CD4-positive, alpha-beta T cell (primary cell): ENCODE data around the gene PRR29. TPM values are rescaled to one million over a fixed set of nuclear protein-coding genes. Genes with fewer than 3 reads are reported as not detected.
A peak's percentile ranks its signal among the peaks of the same experiment; 100 is the strongest.

Experiments used
- ATAC-seq: fragments of 200-7000 bp; cut with Tn5 transposase; one replicate; pipeline ENCODE4 v1.10.0; 2022; ENCODE audit warnings: mild to moderate bottlenecking; ENCODE audit not compliant: poor library complexity
- CTCF ChIA-PET: fragments of 350-600 bp; sonication (Branson Sonifier 250); formaldehyde crosslinking; loops from one replicate; lab custom pipeline; 2021; ENCODE audit warnings: antibody characterized with exemption, inconsistent platforms; lab: Charles Lee
- POLR2A ChIA-PET: fragments of 350-600 bp; sonication (Branson Sonifier 250); formaldehyde crosslinking; loops from one replicate; lab custom pipeline; 2021; ENCODE audit warnings: antibody characterized with exemption, inconsistent platforms; lab: Charles Lee
- DNase-seq, 14 experiments: peaks; one replicate each; pipeline ENCODE4 v3.0.0-alpha.2; 2013 to 2020; ENCODE audit warnings: mixed read lengths in 2 of 14
- H3K27ac ChIP-seq, 2 donors: one replicate each; pipeline versions ENCODE4 v1.5.1 to v1.7.0; 2013; ENCODE audit warnings: low read length in 2 of 2, low read depth in 1 of 2, mild to moderate bottlenecking in 1 of 2
- H3K27me3 ChIP-seq, 2 experiments: 1 replicate in 1 of 2; 2 replicates in 1 of 2; pipeline versions ENCODE4 v1.6.1 to v1.7.0; 2013; ENCODE audit warnings: low read length in 2 of 2, control low read depth in 1 of 2, mild to moderate bottlenecking in 1 of 2, moderate library complexity in 1 of 2; ENCODE audit not compliant: insufficient read depth in 2 of 2, control insufficient read depth in 1 of 2
- H3K36me3 ChIP-seq: one replicate; pipeline ENCODE4 v1.6.1; 2013; ENCODE audit warnings: low read length, control low read depth; ENCODE audit not compliant: insufficient read depth
- H3K4me1 ChIP-seq: one replicate; pipeline ENCODE4 v1.6.1; 2013; ENCODE audit warnings: low read length, control low read depth; ENCODE audit not compliant: insufficient read depth
- H3K4me3 ChIP-seq: one replicate; pipeline ENCODE4 v1.5.1; 2013; ENCODE audit warnings: mild to moderate bottlenecking, low read length, moderate library complexity
- H3K9me3 ChIP-seq, 2 experiments: 1 replicate in 1 of 2; 2 replicates in 1 of 2; pipeline versions ENCODE4 v1.6.1 to v1.7.0; 2013; ENCODE audit warnings: low read length in 2 of 2, mild to moderate bottlenecking in 2 of 2, control low read depth in 1 of 2, moderate library complexity in 1 of 2; ENCODE audit not compliant: control insufficient read depth in 1 of 2, insufficient read depth in 1 of 2
- H3K27ac Mint-ChIP-seq: one replicate; pipeline ENCODE4 v1.8.0; 2020; ENCODE audit warnings: mixed read lengths
- H3K27me3 Mint-ChIP-seq: one replicate; pipeline ENCODE4 v1.8.0; 2021; ENCODE audit warnings: mixed read lengths
- H3K36me3 Mint-ChIP-seq: one replicate; pipeline ENCODE4 v1.8.0; 2021; ENCODE audit warnings: low read depth, mixed read lengths
- H3K4me1 Mint-ChIP-seq: one replicate; pipeline ENCODE4 v1.8.0; 2021; ENCODE audit warnings: low read depth, mixed read lengths
- H3K4me3 Mint-ChIP-seq: one replicate; pipeline ENCODE4 v1.8.0; 2020; ENCODE audit warnings: mild to moderate bottlenecking, mixed read lengths
- H3K9me3 Mint-ChIP-seq: one replicate; pipeline ENCODE4 v1.8.0; 2020; ENCODE audit warnings: mixed read lengths
- intact Hi-C, 2 experiments: fragments of 100-400 bp; cut with DNase I in 1 of 2; cut with micrococcal nuclease in 1 of 2; formaldehyde crosslinking; loops; one replicate each; pipeline versions ENCODE4 v1.15.1 to v1.9.0; 2023 to 2025; cut with DNase I, micrococcal nuclease
- total RNA-seq, 174 experiments: library from RNA in 2 of 174; stranded (reverse) in 2 of 174; gene quantifications; one replicate each; pipeline ENCODE4 v1.2.3 and lab custom pipeline; 2021 to 2026
- TF ChIP-seq, protein P1 (sequence below): fragments of 200-600 bp; IDR thresholded peaks from one replicate; pipeline ENCODE4 v1.8.0; 2022; ENCODE audit warnings: antibody characterized with exemption, mild to moderate bottlenecking

Gene PRR29
- total RNA-seq, 2 experiments from 2014 or later = 0.56 to 0.71 TPM

DNA sequence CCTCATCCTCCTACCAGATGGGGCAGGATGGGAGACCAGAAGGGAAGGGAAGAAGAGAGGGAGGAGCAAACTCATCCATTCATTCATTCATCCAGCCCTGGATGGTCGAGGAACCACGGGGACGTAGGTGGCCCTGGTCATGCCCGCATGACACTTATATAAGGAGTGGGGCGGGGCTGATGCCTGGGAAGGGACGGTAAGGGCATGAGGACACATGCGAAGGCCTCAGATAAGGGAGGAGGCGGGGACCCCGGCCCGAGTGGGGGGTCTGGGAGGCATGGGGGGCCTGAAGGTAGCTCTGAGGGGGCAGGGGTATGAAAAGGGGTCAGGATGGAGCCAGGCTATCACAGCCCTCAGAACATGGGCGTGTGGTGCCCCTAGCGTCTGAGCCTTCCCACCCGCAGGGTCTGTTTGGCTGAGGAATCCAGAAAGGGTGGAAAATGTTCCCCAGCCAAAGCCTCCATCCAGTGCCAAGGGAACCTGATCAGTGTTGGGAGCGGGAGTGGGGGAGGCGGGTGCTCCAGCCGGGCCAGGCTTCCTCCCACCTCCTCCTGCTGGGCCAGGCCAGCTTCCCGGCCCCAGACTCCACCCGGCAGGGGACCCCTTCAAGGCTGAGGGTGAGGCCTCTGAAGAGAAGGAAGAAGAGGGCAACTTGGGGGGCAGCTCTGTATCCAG is 48.4 kb upstream of the PRR29 start:
- H3K27ac Mint-ChIP-seq = no peak overlapping the region
- no peak for DNase-seq

DNA sequence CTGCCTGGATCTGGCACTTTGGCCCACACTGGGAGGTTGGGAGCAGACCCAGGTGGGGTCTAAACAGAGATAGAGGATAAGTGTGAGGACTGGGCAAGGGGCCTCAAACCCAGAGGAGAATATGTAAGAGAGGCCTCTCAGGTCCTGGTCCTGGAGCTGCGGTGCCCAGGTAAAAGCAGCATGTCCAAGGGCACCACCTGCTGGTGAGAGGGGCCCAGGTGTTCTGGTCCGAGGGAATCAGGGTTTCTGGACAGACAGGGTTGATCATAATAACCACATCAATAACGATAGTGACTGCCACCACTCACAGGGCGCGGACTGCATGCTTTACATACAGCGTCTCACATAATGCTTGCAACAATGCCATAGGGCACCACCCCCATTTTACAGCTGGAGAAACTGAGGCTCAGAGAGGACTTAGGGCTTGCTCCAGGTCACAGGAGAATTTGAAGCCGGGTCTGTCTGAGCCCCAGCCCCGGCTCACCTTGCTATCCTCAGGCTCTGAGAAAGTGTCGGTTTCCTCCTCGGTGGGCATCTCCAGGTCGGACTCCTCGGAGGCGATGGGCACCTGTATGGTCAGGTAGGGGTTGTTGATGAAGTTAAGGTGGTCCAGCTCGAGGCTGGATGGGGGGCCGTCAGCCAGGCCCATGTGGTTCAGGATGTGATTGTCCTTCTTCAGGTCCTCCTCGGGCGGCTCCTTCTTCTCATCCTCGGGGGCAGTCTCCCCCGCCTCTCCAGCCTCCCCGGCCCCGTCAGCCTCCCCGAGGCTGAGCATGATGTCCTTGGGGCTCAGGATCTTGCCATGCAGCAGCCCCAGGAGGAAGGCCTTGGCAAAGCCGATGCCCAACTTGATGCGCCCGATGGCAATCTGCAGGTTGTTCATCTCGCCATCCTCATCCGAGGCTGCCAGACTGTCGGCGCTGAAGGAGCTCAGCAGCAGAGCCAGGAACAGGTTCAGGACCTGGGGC is 46.9 kb upstream of the PRR29 start:
- TF ChIP-seq, protein P1, sequence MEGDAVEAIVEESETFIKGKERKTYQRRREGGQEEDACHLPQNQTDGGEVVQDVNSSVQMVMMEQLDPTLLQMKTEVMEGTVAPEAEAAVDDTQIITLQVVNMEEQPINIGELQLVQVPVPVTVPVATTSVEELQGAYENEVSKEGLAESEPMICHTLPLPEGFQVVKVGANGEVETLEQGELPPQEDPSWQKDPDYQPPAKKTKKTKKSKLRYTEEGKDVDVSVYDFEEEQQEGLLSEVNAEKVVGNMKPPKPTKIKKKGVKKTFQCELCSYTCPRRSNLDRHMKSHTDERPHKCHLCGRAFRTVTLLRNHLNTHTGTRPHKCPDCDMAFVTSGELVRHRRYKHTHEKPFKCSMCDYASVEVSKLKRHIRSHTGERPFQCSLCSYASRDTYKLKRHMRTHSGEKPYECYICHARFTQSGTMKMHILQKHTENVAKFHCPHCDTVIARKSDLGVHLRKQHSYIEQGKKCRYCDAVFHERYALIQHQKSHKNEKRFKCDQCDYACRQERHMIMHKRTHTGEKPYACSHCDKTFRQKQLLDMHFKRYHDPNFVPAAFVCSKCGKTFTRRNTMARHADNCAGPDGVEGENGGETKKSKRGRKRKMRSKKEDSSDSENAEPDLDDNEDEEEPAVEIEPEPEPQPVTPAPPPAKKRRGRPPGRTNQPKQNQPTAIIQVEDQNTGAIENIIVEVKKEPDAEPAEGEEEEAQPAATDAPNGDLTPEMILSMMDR = peak; percentile 15
- Mint-ChIP-seq H3K36me3 (no peaks in the 10 kb centered on the region), H3K27ac (no peak overlapping the region), H3K27me3 (no peaks in the 10 kb centered on the region), H3K4me3 (no peak overlapping the region), H3K4me1 (peaks cover 36% of the 10 kb centered on the region), H3K9me3 (no peaks in the 10 kb centered on the region)
- Histone ChIP-seq H3K27ac (no peak overlapping the region), H3K9me3 (no peaks in the 10 kb centered on the region), H3K27me3 (no peaks in the 10 kb centered on the region), H3K4me3 (no peak overlapping the region), H3K4me1 (peaks cover 38% of the 10 kb centered on the region), H3K36me3 (no peaks in the 10 kb centered on the region)
- intact Hi-C loops = no loop called here
- ChIA-PET POLR2A (interaction anchor here (1.1 kb wide), 1 partner anchor 32 kb away, joined by 4 read pairs; no protein-coding TSS in a partner anchor), CTCF (interaction anchor here (0.5 to 2.0 kb wide), 2 partner anchors 32 to 35 kb away, joined by 3 to 7 read pairs; no protein-coding TSS in a partner anchor)
- DNase-seq (peak in 9 of 14 experiments; percentile 14 to 62 (median 31)), ATAC-seq (no peak)

More for the DNA sequence above, 48.4 kb upstream of the PRR29 start:
- ATAC-seq = no peak
- intact Hi-C loops = loop anchor here (5.0 kb wide), 2 partner anchors 43 to 73 kb away; partner anchors contain the start of gene ICAM2 (in 1 of the 2)
- Histone ChIP-seq H3K4me3 (no peak overlapping the region), H3K4me1 (peaks cover 45% of the 10 kb centered on the region), H3K36me3 (no peaks in the 10 kb centered on the region), H3K27ac (no peak overlapping the region), H3K27me3 (no peaks in the 10 kb centered on the region), H3K9me3 (no peaks in the 10 kb centered on the region)
- Mint-ChIP-seq H3K27me3 (no peaks in the 10 kb centered on the region), H3K36me3 (no peaks in the 10 kb centered on the region), H3K9me3 (no peaks in the 10 kb centered on the region), H3K4me1 (peaks cover 35% of the 10 kb centered on the region), H3K4me3 (no peak overlapping the region)
- ChIA-PET POLR2A (interaction anchor here (1.1 kb wide), 1 partner anchor 30 kb away, joined by 4 read pairs; no protein-coding TSS in a partner anchor), CTCF (no interaction called here)
- TF ChIP-seq, protein P1 = no peak

DNA sequence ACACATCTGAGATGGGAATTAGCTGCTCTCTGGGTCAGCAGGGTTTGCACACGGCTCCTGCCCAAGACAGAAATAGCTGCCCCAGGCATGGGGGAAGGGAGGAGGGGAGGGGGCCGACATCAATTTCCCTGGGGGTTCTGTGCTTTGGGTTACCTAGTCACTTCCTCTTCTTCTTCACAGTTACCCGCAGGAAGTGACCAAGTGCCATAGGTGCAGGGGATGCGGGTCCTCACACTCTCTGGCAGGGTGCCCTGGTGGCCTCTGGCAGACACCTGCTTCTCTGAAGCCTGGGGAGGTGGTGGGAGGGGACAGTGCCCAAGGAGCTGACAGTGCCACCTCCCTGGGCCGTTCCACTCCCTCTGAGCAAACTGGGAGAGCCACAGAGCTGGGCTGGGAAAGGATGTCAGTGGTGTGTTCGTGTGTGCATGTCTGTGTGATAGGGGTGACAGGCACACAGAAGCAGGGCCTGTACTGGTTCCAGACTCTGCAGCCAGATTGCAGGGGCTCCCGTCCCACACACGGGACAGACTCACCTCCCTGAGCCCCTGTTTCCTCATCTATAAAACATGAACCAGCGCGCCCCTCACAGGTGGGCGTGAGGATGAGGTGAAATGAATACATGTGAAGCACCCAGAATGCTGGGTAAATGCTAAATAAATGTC is 43.6 kb upstream of the PRR29 start:
- Mint-ChIP-seq H3K4me1 (peaks cover 34% of the 10 kb centered on the region), H3K27ac (peak overlapping the region; percentile 70), H3K36me3 (no peaks in the 10 kb centered on the region), H3K4me3 (peak overlapping the region; percentile 44), H3K9me3 (no peaks in the 10 kb centered on the region), H3K27me3 (no peaks in the 10 kb centered on the region)
- ChIA-PET CTCF (interaction anchor here (0.8 to 1.9 kb wide), 3 partner anchors 8 to 36 kb away, joined by 4 to 5 read pairs (median 4); no protein-coding TSS in a partner anchor), POLR2A (interaction anchor here (0.6 to 0.9 kb wide), 3 partner anchors 66 to 243 kb away, joined by 3 to 5 read pairs (median 5); partner anchors contain the start of gene ICAM2)
- TF ChIP-seq, protein P1 = no peak
- H3K27me3 ChIP-seq = no peaks in the 10 kb centered on the region
- no peaks in the 10 kb centered on the region for H3K36me3 ChIP-seq
- intact Hi-C loops = no loop called here
- DNase-seq = peak in 10 of 14 experiments; percentile 17 to 75 (median 36)
- H3K9me3 ChIP-seq = no peaks in the 10 kb centered on the region
- no peak overlapping the region for H3K4me3 ChIP-seq
- peak overlapping the region; percentile 10 to 44 for H3K27ac ChIP-seq
- ATAC-seq = peak; percentile 70
- H3K4me1 ChIP-seq = peaks cover 24% of the 10 kb centered on the region
